MM.1S (cell line): ENCODE results near the gene BICC1.

Experiments used
- DNase-seq: peaks from one replicate; pipeline ENCODE4 v3.0.0-alpha.2; 2015
- H2AFZ ChIP-seq: fragments of 300-600 bp; sonication (generic); 2 replicates; pipeline ENCODE4 v1.6.0; 2016; ENCODE audit warnings: antibody characterized with exemption, low read length
- H3F3A ChIP-seq: fragments of 300-600 bp; sonication (generic); 2 replicates; pipeline ENCODE4 v1.6.1; 2016; ENCODE audit warnings: mild to moderate bottlenecking, antibody characterized with exemption, low read length, moderate library complexity, mixed read lengths; ENCODE audit not compliant: insufficient read depth
- H3K27ac ChIP-seq: fragments of 300-600 bp; sonication (generic); 2 replicates; pipeline ENCODE4 v1.5.1; 2016; ENCODE audit warnings: mild to moderate bottlenecking, low read length
- H3K27me3 ChIP-seq: fragments of 300-600 bp; sonication (generic); replicated peaks from 2 replicates; pipeline ENCODE4 v1.6.0; 2016; ENCODE audit warnings: low read length; ENCODE audit not compliant: insufficient read depth
- H3K36me3 ChIP-seq: fragments of 300-600 bp; sonication (generic); replicated peaks from 2 replicates; pipeline ENCODE4 v1.6.1; 2016; ENCODE audit warnings: mild to moderate bottlenecking, low read length, mixed read lengths; ENCODE audit not compliant: insufficient read depth
- H3K4me1 ChIP-seq: fragments of 300-600 bp; sonication (generic); 2 replicates; pipeline ENCODE4 v1.6.1; 2016; ENCODE audit warnings: low read length, mixed read lengths
- H3K4me2 ChIP-seq: fragments of 300-600 bp; sonication (generic); 2 replicates; pipeline ENCODE4 v1.6.0; 2016; ENCODE audit warnings: low read depth, low read length
- H3K4me3 ChIP-seq: fragments of 300-600 bp; sonication (generic); 2 replicates; pipeline ENCODE4 v1.5.1; 2016; ENCODE audit warnings: low read length, mixed read lengths
- H3K79me2 ChIP-seq: fragments of 300-600 bp; sonication (generic); 2 replicates; pipeline ENCODE4 v1.6.1; 2016; ENCODE audit warnings: mixed run types, low read length, mixed read lengths
- H3K9ac ChIP-seq: fragments of 300-600 bp; sonication (generic); 2 replicates; pipeline ENCODE4 v1.6.1; 2016; ENCODE audit warnings: low read length, mixed read lengths
- H3K9me2 ChIP-seq: fragments of 300-600 bp; sonication (generic); replicated peaks from 2 replicates; pipeline ENCODE4 v1.6.1; 2016; ENCODE audit warnings: mild to moderate bottlenecking, low read length, mixed read lengths; ENCODE audit not compliant: insufficient read depth
- H3K9me3 ChIP-seq: fragments of 300-600 bp; sonication (generic); replicated peaks from 2 replicates; pipeline ENCODE4 v1.6.1; 2016; ENCODE audit warnings: mild to moderate bottlenecking, low read length, mixed read lengths; ENCODE audit not compliant: insufficient read depth
- H4K20me1 ChIP-seq: fragments of 300-600 bp; sonication (generic); 2 replicates; pipeline ENCODE4 v1.6.1; 2016; ENCODE audit warnings: mild to moderate bottlenecking, low read length, moderate library complexity, mixed read lengths; ENCODE audit not compliant: insufficient read depth
- EZH2 ChIP-seq: fragments of 300-600 bp; sonication (generic); optimal IDR thresholded peaks from 2 replicates; pipeline ENCODE3; 2017; ENCODE audit warnings: low read depth, mild to moderate bottlenecking, antibody characterized with exemption, low read length, mixed read lengths
- EZH2phosphoT487 ChIP-seq: fragments of 300-600 bp; sonication (generic); IDR thresholded peaks from 2 replicates; pipeline ENCODE4 v1.6.1; 2018; ENCODE audit warnings: antibody characterized with exemption, low read length
- TF ChIP-seq, protein P1 (sequence below): fragments of 300-600 bp; sonication (generic); IDR thresholded peaks from 2 replicates; pipeline ENCODE4 v1.5.1; 2016; ENCODE audit warnings: antibody characterized with exemption, low read length, mixed read lengths

The BICC1 gene

DNA sequence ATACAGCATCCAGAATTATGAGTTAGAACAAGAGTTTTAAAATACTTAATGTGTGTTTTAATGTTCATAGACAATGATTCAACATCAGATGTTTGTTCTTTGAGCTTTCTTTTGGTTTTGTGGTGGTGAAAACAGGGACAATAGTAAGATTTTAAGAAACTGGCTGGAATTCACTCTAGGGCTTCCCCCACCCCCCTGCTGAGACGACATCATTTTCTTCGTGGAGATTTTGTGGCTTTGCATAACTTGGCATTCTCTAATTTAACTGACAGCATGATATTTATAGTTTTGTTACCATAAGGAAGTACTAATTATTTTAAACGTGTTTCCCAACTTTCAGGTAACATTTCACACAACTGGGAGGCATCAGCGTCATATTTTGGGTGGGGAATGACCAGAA, 184.1 kb downstream of the BICC1 start:
- H3F3A ChIP-seq = no peaks in the 10 kb centered on the region
- H3K4me2 ChIP-seq = no peak overlapping the region
- no peak overlapping the region for H3K9ac ChIP-seq
- H3K9me3 ChIP-seq = no peaks in the 10 kb centered on the region
- no peak for DNase-seq
- no peak overlapping the region for H3K27ac ChIP-seq
- H2AFZ ChIP-seq = no peak overlapping the region
- no peak overlapping the region for H3K4me3 ChIP-seq
- H3K79me2 ChIP-seq = no peaks in the 10 kb centered on the region
- no peaks in the 10 kb centered on the region for H3K9me2 ChIP-seq
- TF ChIP-seq EZH2phosphoT487 (no peak), EZH2 (no peak)
- TF ChIP-seq, protein P1, sequence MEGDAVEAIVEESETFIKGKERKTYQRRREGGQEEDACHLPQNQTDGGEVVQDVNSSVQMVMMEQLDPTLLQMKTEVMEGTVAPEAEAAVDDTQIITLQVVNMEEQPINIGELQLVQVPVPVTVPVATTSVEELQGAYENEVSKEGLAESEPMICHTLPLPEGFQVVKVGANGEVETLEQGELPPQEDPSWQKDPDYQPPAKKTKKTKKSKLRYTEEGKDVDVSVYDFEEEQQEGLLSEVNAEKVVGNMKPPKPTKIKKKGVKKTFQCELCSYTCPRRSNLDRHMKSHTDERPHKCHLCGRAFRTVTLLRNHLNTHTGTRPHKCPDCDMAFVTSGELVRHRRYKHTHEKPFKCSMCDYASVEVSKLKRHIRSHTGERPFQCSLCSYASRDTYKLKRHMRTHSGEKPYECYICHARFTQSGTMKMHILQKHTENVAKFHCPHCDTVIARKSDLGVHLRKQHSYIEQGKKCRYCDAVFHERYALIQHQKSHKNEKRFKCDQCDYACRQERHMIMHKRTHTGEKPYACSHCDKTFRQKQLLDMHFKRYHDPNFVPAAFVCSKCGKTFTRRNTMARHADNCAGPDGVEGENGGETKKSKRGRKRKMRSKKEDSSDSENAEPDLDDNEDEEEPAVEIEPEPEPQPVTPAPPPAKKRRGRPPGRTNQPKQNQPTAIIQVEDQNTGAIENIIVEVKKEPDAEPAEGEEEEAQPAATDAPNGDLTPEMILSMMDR = no peak
- no peaks in the 10 kb centered on the region for H3K4me1 ChIP-seq
- no peaks in the 10 kb centered on the region for H3K27me3 ChIP-seq
- H4K20me1 ChIP-seq = no peaks in the 10 kb centered on the region
- no peaks in the 10 kb centered on the region for H3K36me3 ChIP-seq

DNA sequence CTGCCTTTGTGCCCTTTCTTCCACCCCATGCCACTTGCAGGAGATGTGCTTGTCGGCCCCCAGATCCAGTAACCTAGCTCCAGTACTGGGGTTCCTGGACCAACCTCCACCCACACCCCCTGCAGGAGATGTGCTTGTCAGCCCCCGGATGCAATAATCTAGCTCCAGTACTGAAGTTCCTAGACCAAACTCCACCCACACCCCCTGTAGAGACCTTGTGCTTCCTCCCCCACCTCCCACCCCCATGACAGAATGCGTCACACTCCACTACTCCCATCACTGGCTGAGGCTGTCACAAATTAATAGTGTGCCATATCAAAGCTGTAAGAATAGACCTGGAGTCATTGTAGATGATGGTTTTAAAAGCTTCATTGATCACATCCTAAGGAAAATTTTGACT, 185.0 kb downstream of the BICC1 start:
- no peak overlapping the region for H3K27ac ChIP-seq
- no peaks in the 10 kb centered on the region for H3F3A ChIP-seq
- no peaks in the 10 kb centered on the region for H3K36me3 ChIP-seq

DNA sequence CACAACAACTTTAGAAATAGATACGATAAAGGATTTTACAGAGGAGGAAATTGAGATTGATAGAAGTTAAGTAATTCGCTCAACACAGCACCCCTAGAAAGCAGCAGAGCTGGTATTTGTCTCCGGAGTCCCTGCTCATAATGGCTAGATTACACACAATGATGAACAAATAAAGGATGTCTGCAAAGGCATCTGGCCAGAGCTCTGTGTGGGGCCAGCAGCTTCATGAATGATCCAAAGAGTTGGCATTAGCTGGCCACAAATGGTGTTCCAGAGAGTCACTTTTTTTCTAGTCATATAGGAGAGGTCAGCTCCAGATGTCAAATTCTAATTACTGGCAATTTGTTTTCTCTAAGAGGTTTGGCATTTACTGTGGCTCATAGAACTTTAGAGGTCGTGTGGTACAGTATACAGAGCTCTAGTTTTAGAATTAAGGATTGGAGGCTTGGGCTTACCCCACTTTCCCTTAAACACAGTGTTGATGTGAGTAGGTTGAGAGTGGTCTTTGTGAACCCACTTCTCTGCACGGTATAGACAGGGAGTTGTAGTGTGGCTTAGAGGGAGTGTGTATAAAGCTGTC, 186.2 kb downstream of the BICC1 start:
- no peaks in the 10 kb centered on the region for H4K20me1 ChIP-seq
- H3K4me2 ChIP-seq = no peak overlapping the region
- no peaks in the 10 kb centered on the region for H3K9me2 ChIP-seq
- no peak overlapping the region for H2AFZ ChIP-seq
- H3K27me3 ChIP-seq = no peaks in the 10 kb centered on the region
- H3K4me3 ChIP-seq = no peak overlapping the region
- H3K9ac ChIP-seq = no peak overlapping the region
- no peaks in the 10 kb centered on the region for H3F3A ChIP-seq
- DNase-seq = no peak
- no peaks in the 10 kb centered on the region for H3K36me3 ChIP-seq
- no peaks in the 10 kb centered on the region for H3K9me3 ChIP-seq
- H3K4me1 ChIP-seq = no peaks in the 10 kb centered on the region
- H3K27ac ChIP-seq = no peak overlapping the region
- TF ChIP-seq EZH2phosphoT487 = no peak
- no peak for TF ChIP-seq EZH2
- TF ChIP-seq, protein P1 = no peak
- no peaks in the 10 kb centered on the region for H3K79me2 ChIP-seq

More for the DNA sequence above, 185.0 kb downstream of the BICC1 start:
- Histone ChIP-seq H3K9ac (no peak overlapping the region), H2AFZ (no peak overlapping the region), H3K4me2 (no peak overlapping the region), H4K20me1 (no peaks in the 10 kb centered on the region), H3K9me2 (no peaks in the 10 kb centered on the region), H3K79me2 (no peaks in the 10 kb centered on the region), H3K9me3 (no peaks in the 10 kb centered on the region), H3K27me3 (no peaks in the 10 kb centered on the region), H3K4me1 (no peaks in the 10 kb centered on the region), H3K4me3 (no peak overlapping the region)
- no peak for DNase-seq
- no peak for TF ChIP-seq EZH2phosphoT487
- TF ChIP-seq EZH2 = no peak
- TF ChIP-seq, protein P1 = no peak
